ENCODE results near the gene IFNL2.

GRCh38 chr19:39303373-39304184, 35.4 kb downstream of the IFNL2 start:
- no peak for TF ChIP-seq CTCF (IDR thresholded peaks at IDR 0.05)
- no peak for TF ChIP-seq POLR2A (IDR thresholded peaks at IDR 0.05)

All from suprapubic skin (tissue), 3 donors.